ENCODE data around the gene SUOX.
A peak's percentile ranks its signal among the peaks of the same experiment; 100 is the strongest.
"Not testable (repeated sequence)": the region's sequence is repeated elsewhere in the genome, so short reads cannot be mapped to it uniquely, and the experiment has no call there.

Gene SUOX

DNA sequence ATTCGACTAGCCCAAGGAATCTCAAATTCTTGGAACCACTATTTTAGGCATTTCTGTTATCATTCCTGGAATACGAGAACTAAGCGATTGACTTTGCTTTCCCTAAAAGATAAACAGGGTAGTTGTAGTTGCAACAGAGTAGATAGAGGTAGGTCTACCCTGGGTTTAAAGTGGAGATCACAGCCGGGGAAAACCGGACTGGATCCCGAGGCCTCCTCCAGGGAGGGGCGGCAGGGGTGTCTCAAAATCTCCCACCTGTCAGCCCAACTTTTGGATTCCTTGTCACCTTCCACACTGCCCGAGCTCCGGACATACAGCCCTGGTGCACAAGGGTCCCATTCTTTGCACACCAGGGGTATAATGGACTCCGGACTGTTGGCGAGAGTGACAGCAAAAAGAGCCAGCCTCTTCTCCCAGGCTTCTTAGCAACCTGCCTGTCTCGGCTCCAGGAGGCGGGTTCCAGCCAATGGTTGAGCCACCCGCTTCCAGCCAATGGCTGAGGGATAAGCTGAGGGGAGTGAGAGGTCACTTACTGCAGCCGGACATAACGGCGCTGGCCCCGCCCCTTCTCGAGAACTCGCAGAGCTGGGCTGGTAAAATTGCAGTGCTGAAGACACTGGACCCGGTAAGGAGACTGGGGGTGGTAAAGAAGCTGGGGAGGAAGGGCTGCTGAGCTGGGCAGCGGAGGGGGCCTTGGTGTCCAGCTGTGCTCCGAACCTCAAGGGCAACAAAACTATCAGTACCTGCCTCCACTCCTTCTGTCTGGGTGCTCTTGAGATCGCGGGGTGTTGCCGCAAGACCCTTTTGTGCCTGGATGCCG, at the start of gene SUOX:
TSS of gene SUOX (plus strand) at position 562 of the 820 bp plus-strand sequence. CDS start 4,946 bp downstream, outside the sequence.
- DNase-seq (ENCODE audit: low read depth in 3 of 3): peak in 1 of 3 experiments; percentile 45

DNA sequence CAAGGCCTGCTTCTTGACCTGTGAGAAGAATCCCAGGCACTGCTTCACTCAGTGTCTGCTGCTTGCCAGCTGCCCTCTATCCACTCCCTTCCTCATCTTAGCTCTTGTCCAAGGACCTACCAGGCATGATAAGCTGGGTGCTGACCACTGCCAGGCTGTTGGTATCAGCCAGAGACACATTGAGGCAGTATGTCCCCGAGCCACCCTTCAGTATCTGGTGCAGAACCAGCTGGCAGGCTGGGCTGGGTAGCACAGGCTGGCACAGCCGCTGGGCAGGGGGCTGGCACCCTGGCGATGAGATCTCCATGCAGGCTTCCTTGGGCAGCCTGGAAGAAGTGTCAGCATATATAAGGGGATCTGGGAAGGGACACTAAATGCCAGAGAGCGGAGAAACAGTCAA, 41.7 kb upstream of the SUOX start:
- no peak for DNase-seq (ENCODE audit: low read depth in 3 of 3)

DNA sequence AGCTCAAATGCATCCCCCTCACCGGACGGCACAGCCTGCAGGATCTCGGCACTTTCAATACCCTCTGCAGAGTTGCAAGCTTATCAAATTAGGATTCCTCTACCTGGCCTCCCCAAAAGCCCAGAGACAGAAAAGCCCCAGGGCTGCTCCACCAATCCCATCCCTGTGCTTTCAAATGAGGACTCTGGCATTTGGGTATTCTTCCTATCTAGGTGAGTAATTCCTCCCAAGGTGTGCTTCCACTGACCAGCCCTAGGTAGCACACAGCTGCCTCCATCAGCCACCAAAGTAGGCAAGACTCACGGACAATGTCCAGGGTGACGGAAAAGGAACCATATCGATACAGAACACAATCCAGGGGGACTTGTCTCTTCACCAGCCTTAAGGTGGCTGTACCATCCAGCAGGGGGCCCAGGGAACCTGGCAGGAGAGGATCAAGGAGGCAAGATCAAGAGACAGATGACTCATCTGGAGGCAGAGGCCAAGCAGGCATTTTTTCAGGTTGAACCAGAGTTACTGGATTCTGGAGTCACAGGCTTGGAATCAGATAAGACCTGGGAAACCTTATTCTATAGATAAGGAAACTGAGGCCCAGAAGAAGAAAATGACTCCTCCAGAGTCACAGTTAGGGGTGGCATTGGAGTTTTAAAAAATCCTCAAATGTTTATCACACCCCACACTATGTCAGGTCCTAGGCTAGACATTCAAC, 41.1 kb upstream of the SUOX start:
- peak in 1 of 3 experiments; percentile 51 for DNase-seq (ENCODE audit: low read depth in 3 of 3)

DNA sequence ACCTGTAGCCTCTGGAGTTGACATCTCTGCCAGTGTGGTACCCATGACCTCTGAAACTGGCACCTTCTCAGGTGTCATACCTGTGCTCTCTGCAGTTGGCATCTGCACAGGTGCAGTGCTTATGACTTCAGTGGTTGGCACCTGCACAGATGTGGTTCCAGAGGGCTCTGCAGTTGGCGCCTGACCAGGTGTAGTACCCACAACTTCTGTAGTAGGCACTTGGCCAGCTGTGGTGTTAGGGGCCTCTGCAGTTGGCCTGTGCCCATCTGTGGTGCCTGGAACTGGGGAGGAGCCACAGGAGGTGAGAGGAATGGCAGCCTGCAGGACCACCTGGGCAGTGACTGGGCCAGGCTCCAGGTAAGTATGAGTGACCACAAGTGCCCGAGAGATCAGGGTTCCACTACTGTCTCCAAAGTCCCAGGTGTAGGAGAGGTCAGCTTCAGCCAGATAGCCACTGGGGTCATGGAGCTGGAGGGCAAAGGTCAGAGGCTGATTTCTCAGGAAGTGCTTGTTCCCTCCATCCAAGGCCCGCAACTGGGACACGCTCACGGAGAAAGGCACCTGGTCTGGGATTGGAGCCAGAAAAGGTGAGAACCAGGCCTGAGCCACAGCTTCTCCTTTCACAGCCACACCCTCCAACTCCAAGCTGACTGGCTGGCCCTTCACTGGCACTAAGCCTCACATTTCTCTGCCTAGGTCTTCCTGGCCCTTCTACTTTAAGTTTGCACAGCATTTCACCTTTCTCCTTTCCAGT, 39.8 kb upstream of the SUOX start:
- DNase-seq (ENCODE audit: low read depth in 3 of 3): no peak

DNA sequence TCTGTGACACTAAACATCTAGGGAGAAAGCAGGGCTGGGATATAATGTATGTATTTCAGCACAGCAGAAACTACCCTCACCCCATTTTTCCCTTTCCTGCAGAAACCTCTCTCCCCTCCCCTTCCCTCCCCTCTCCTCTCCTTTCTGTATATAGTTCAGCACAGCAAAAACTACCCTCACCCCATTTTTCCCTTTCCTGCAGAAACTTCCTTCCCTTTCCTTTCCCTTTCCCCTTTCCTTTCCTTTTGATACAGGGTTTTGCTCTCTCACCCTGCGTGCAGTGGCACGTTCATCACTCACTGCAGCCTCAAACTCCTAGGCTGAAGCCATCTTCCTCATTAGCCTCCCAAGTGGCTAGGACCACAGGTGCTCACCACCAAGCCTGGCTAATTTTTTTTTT, 33.3 kb upstream of the SUOX start:
- DNase-seq (ENCODE audit: low read depth in 3 of 3): no peak

DNA sequence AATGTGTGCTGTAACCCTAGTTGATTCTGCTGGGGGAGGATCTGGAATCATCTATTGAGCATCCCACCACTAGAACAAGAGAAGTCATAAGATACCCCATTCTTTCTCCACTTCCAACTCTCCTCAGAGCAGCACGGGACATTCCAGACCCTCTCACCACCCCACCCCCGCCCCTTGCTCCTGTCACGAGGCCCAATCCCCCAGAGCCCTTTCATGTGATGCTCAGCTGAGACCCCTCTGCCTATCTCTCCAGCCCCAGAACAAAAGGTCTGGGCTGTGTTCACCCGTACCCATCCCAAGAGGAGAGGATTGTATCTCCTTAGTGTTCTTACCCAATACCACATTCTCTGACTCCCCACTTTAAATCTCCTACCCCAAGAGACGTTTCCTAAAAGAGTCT, 31.8 kb upstream of the SUOX start:
- no peak for DNase-seq (ENCODE audit: low read depth in 3 of 3)

DNA sequence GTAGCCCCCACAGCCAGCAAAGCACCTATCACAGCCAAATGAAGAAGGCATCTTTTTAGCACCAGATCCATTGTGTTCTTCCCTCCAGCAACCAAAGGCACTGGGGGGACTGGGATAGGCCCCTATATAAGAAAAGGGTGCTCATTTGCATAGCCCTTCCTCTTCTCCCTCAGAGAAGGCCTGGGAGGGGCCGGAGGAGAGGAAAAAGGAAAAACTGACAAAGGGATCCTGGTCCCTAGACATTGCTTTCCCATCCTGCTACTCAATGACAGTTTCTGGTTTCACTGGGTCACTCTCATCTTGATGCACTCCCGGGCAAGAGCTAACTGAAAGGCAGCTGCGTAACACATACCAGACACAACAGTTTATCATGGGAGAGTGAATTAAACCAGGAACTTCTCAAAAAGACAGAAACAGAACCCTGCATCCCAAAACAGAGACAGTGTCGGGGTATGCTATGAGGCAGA, 31.1 kb upstream of the SUOX start, which contains the start of gene PMEL:
TSS of gene PMEL (minus strand) at position 102 of the 467 bp plus-strand sequence. CDS start at position 71, 31 bp downstream.
- no peak for DNase-seq (ENCODE audit: low read depth in 3 of 3)

DNA sequence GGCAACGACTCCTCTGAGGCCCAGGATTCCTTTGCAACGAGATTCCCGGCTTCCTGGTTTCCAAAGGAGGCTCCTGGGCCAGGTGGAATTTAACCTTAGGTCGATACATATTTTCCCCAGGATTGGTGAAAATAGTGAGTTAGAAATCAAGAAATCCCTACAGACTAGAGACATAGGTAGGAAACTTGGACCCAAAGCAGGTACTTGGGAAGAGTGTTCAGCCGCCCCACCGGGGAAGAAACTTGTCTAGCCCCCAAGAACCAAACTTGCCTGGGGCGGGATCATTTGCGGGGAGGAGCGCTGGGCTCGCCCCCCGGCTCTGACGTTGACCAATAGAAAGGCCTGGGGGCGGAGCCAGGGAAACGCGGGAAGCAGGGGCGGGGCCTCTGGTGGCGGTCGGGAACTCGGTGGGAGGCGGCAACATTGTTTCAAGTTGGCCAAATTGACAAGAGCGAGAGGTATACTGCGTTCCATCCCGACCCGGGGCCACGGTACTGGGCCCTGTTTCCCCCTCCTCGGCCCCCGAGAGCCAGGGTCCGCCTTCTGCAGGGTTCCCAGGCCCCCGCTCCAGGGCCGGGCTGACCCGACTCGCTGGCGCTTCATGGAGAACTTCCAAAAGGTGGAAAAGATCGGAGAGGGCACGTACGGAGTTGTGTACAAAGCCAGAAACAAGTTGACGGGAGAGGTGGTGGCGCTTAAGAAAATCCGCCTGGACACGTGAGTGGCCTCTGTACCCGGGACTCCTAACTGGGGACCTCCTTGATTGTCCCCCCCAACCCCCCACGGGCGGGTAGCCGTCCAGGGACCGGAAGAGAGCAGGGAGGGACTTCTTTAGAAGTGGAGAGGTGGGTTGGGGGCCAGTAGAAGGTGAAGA, 30.4 kb upstream of the SUOX start, which contains the start of gene CDK2:
TSS of gene CDK2 (plus strand) at position 423 of the 874 bp plus-strand sequence. CDS start at position 602, 179 bp downstream.
- peak; percentile 84 to 95 (median 87) for DNase-seq (ENCODE audit: low read depth in 3 of 3)

DNA sequence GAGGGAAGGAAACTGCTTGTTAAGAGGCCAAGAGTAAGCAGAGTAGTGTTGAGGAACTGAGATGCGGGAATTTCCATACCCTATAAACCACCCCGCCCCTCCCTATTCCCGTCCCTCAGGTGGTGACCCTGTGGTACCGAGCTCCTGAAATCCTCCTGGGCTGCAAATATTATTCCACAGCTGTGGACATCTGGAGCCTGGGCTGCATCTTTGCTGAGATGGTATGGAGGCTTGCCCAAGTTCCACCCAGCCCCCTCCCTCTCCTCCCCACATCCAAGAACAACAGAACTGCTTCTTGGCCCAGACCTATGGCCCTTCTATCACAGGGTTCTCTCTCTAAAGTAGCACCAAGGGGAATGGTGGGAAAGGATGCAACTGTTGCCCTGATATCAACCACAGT, 27.7 kb upstream of the SUOX start:
- DNase-seq (ENCODE audit: low read depth in 3 of 3): no peak

DNA sequence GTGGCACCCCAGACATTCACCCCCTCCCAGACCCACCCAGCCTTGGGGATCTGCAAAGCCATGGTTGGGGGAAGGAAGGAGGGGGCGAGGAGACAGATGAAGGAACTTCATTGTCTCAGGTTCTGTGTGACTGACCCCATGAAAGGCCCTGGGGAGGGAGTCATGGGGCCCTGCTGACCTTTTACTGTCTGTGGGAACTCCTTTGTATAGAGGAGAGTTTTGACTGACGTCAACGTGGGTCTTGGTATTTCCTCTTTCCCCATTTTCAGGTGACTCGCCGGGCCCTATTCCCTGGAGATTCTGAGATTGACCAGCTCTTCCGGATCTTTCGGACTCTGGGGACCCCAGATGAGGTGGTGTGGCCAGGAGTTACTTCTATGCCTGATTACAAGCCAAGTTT, 26.3 kb upstream of the SUOX start:
- DNase-seq (ENCODE audit: low read depth in 3 of 3): no peak

DNA sequence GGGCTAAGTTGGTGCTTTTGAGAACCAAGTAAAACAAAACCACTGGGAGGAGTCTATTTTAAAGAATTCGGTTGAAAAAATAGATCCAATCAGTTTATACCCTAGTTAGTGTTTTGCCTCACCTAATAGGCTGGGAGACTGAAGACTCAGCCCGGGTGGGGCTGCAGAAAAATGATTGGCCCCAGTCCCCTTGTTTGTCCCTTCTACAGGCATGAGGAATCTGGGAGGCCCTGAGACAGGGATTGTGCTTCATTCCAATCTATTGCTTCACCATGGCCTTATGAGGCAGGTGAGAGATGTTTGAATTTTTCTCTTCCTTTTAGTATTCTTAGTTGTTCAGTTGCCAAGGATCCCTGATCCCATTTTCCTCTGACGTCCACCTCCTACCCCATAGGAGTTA, 25.0 kb upstream of the SUOX start:
- DNase-seq (ENCODE audit: low read depth in 3 of 3): no peak

DNA sequence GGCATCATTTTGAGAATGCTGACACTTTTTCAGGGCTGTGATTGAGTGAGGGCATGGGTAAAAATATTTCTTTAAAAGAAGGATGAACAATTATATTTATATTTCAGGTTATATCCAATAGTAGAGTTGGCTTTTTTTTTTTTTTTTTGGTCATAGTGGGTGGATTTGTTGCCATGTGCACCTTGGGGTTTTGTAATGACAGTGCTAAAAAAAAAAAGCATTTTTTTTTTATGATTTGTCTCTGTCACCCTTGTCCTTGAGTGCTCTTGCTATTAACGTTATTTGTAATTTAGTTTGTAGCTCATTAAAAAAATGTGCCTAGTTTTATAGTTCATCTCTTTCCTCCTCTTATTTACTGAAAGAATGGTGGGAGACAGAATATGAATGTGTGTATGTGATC, 24.6 kb upstream of the SUOX start:
- no peak for DNase-seq (ENCODE audit: low read depth in 3 of 3)

DNA sequence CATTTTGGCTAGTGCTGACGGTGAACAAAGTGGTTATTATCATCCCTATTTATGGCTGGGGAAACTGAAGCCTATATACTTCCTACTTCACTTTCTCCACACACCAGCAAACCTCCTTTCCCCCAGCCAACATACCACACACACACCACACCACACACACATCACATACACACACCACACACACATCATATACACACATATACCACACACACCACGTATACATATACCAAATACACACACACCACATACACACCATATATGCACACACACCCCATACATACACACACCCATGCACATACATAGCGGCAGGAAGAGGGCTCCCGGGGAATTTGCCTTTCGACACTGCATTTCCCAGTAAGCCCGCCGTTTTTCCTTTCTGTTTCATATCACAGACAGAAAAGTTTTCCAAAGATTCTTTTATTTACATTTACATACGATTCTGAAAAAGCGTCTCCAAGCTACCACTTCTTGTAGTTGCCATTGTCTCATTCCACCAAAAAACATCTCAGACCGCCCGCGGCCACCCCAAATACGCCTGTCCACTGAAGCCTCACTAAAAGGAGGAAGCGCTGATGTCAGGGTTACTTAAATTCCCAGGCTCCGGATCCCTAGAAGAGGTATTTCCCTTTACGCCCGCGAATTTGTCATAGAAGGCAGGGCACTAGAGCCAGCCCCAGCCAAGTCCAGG, 24.0 kb upstream of the SUOX start:
- no peak for DNase-seq (ENCODE audit: low read depth in 3 of 3)

DNA sequence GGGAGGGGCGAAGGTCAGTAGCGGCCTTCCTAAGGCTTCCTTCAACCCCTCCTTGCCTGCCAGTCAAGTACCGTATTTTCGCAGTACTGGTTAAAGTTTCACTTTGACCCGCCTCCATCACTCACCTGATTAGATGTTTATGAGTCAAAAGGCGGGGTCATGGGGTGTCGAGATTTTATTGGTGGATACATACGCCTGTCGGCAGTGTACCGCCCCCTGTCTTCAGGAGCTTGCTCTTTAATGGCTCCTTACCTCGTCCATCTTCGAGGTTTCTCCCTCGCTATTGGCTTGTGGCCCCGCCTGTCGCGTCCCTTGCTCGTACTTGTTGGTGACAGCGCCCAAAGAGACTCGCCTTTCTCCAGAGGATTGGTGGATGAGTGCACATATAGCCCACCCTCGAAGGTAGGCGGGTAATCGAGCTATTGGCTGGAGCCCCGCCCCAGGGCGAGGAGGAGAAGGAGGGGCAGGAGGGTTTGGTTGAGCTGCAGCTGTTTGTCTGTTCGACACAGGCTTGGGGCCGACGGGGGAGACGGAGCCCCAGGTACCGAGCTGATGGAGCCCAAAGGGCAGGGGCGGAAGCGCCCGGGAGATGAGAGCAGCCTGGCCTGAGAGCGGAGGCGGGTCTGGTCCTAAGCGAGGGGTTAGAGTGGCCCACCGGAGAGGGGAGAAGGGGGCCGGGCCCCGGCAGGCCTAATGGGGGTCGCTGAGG, 23.3 kb upstream of the SUOX start, which contains the start of gene RAB5B:
TSS of gene RAB5B (plus strand) at position 480 of the 709 bp plus-strand sequence. CDS start 12,883 bp downstream, outside the sequence.
- peak; percentile 91 to 97 (median 96) for DNase-seq (ENCODE audit: low read depth in 3 of 3)

DNA sequence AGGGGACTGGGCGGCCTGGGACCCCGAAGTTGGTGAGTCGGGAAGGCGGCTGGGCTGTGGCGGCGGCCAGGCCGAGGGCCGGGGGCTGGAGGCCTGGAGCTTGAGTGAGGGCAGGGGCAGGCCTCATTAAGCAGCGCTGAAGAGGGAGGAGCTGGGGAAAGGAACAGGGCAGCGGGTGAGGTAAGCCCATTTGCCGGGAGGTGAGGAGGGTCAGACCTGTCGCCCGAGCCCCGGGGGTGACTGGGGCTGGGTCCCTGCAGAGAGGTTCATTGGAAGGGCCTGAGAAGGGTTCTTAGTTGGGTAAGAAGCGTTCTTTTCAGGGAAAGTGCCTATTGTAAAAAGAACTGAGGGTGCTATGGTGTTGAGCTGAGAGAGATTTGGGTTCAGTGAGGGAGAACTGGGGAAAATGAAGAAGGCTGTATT, 22.8 kb upstream of the SUOX start:
- peak in 1 of 3 experiments; percentile 30 for DNase-seq (ENCODE audit: low read depth in 3 of 3)

DNA sequence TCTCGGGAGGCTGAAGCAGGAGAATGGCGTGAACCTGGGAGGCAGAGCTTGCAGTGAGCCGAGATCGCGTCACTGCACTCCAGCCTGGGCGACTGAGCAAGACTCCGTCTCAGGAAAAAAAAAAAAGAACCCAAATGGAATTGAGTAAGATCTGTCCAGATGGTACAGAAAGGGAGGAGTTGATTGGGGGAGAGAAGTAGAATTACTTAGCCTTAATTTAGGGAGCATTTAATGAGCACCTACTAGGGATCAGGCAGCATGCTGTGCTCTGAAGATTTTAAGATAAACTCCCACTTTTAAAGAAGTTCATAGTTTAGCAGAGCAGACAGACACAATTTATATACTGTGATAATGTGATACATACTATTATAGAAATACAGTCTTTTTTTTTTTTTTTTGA, 18.7 kb upstream of the SUOX start:
- DNase-seq (ENCODE audit: low read depth in 3 of 3): no peak

DNA sequence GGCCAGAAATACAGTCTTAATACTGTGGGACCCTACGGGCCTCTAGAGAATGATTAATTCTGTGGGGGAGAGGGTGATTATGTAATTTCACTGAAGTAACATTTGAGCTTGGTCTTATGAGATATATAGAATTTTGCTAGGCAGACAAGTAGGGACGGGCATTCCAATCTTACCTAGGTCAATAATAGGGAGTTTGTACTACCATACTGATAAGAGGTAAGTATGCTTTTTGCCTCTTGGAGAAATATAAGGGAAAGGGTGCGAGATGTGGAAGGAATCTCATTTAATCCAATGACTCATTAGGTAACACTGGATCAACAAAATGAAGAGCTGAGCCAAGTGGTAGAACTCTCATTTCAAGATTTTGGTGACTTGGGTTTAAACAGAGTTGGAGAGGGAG, 18.0 kb upstream of the SUOX start:
- DNase-seq (ENCODE audit: low read depth in 3 of 3): no peak

DNA sequence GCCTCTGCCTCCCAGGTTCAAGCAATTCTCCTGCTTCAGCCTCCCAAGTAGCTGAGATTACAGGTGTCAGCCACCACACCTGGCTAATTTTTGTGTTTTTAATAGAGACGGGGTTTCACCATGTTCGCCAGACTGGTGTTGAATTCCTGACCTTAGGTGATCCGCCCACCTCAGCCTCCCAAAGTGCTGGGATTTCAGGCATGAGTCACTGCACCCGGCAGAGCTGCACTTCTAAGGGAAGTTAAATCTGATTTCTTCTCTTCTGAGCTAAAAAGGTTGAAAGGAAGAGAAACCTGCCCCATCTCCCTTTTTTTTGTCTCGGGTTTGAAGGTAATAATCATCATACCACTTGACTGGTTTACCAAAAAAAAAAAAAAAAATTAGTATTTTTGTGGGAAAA, 15.2 kb upstream of the SUOX start:
- DNase-seq (ENCODE audit: low read depth in 3 of 3): not testable (repeated sequence)

DNA sequence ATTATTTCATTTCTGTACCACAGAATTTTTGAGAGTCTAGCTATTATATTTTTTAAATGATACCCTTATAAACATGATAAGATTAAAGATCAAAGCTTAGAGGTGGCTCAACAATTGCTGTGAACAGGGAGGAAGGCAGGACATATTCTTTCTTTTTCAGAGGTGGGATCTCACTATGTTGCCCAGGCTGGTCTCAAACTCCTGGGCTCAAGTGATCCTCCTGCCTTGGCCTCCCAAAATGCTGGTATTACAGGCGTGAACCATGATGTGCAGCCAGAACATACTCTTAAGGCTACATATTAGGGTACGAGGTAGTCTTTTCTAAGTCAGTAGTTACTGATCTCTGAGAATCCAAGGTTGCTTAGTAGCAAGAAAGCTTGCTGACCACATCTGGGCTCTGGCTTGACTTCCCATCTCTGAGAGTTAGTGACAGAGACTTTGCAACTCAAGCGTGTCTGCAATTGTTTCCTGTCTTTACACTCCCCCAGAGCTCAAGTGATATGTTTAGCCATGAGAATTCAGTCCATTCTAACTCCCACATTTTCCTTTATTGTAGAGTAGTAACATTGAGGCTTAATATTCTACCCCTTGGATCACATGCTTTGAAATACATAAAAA, 14.6 kb upstream of the SUOX start:
- DNase-seq (ENCODE audit: low read depth in 3 of 3): no peak

Data from stimulated activated CD4-positive, alpha-beta T cell treated with anti-CD3 and anti-CD28 coated beads, TNF-alpha, amount 100 ng/mL, for 24 hours (primary cell).